Measurements from ENCODE around the gene MRPL22.

DNA sequence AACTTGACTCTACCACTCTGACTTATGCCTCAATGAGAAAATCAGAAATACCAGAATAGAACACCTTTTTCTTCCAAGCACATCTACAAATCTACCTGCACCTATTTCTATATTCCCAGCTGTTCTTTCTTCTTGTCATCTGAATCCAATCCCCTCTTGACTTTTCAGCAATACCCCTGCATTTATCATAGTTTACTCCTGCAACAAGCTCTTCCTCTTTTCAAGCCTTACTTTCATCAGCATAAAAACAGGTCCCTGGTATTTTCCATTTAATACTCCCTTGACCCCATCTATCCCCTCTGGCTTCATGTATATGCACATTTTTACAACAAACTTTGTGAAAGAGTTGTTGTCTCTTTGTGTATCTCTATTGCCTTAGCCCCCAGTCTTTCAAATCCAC lies 6.0 kb upstream of the MRPL22 start:
- TF ChIP-seq, protein P1, sequence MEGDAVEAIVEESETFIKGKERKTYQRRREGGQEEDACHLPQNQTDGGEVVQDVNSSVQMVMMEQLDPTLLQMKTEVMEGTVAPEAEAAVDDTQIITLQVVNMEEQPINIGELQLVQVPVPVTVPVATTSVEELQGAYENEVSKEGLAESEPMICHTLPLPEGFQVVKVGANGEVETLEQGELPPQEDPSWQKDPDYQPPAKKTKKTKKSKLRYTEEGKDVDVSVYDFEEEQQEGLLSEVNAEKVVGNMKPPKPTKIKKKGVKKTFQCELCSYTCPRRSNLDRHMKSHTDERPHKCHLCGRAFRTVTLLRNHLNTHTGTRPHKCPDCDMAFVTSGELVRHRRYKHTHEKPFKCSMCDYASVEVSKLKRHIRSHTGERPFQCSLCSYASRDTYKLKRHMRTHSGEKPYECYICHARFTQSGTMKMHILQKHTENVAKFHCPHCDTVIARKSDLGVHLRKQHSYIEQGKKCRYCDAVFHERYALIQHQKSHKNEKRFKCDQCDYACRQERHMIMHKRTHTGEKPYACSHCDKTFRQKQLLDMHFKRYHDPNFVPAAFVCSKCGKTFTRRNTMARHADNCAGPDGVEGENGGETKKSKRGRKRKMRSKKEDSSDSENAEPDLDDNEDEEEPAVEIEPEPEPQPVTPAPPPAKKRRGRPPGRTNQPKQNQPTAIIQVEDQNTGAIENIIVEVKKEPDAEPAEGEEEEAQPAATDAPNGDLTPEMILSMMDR (IDR thresholded peaks at IDR 0.05): no peak
- no peak for TF ChIP-seq EP300 (IDR thresholded peaks at IDR 0.05)

Data from stomach (tissue), 4 donors.